Hepatocyte (in vitro differentiated cells): Measurements from ENCODE around the gene ADAMTS14. TPM values are rescaled to one million over a fixed set of nuclear protein-coding genes. Genes with fewer than 3 reads are reported as not detected.

Experiments used
- DNase-seq: peaks from one replicate; pipeline ENCODE4 v3.0.0-alpha.2; 2016; ENCODE audit warnings: low spot score
- H2AFZ ChIP-seq: fragments of 200-600 bp; sonication (generic); 2 replicates; pipeline ENCODE4 v1.6.0; 2016; ENCODE audit warnings: antibody characterized with exemption, mild to moderate bottlenecking
- H3K27ac ChIP-seq: fragments of 200-600 bp; sonication (generic); 2 replicates; pipeline ENCODE4 v1.5.1; 2016; ENCODE audit warnings: mild to moderate bottlenecking
- H3K27me3 ChIP-seq: fragments of 200-600 bp; sonication (generic); 2 replicates; pipeline ENCODE4 v1.6.1; 2016
- H3K36me3 ChIP-seq: fragments of 200-600 bp; sonication (generic); replicated peaks from 2 replicates; pipeline ENCODE4 v1.5.1; 2016; ENCODE audit warnings: low read depth; ENCODE audit not compliant: insufficient read depth
- H3K4me1 ChIP-seq: fragments of 200-600 bp; sonication (generic); 2 replicates; pipeline ENCODE4 v1.5.1; 2016; ENCODE audit warnings: mild to moderate bottlenecking, moderate library complexity; ENCODE audit not compliant: insufficient read depth
- H3K4me2 ChIP-seq: fragments of 200-600 bp; sonication (generic); 2 replicates; pipeline ENCODE4 v1.6.0; 2016
- H3K4me3 ChIP-seq: fragments of 200-600 bp; sonication (generic); 2 replicates; pipeline ENCODE4 v1.5.1; 2016; ENCODE audit warnings: mild to moderate bottlenecking
- H3K79me2 ChIP-seq: fragments of 200-600 bp; sonication (generic); 2 replicates; pipeline ENCODE4 v1.6.0; 2017; ENCODE audit warnings: mild to moderate bottlenecking
- H3K9me2 ChIP-seq: fragments of 200-600 bp; sonication (generic); replicated peaks from 2 replicates; pipeline ENCODE4 v1.6.0; 2017; ENCODE audit warnings: mild to moderate bottlenecking; ENCODE audit not compliant: insufficient read depth
- H3K9me3 ChIP-seq: fragments of 200-600 bp; sonication (generic); 2 replicates; pipeline ENCODE4 v1.5.1; 2016; ENCODE audit warnings: low read depth, mild to moderate bottlenecking
- H4K20me1 ChIP-seq: fragments of 200-600 bp; sonication (generic); 2 replicates; pipeline ENCODE4 v1.6.0; 2016; ENCODE audit warnings: mild to moderate bottlenecking; ENCODE audit not compliant: insufficient read depth, poor library complexity, severe bottlenecking
- CTCF ChIP-seq: fragments of 200-600 bp; sonication (generic); IDR thresholded peaks from 2 replicates; pipeline ENCODE4 v1.5.1; 2016; ENCODE audit warnings: antibody characterized with exemption, mild to moderate bottlenecking; ENCODE audit not compliant: poor library complexity
- EZH2 ChIP-seq: fragments of 200-600 bp; sonication (generic); IDR thresholded peaks from 2 replicates; pipeline ENCODE4 v1.6.1; 2016; ENCODE audit warnings: antibody characterized with exemption, mild to moderate bottlenecking, borderline replicate concordance
- EZH2phosphoT487 ChIP-seq: fragments of 200-600 bp; sonication (generic); IDR thresholded peaks from one replicate; pipeline ENCODE4 v1.6.1; 2018; ENCODE audit warnings: antibody characterized with exemption, mild to moderate bottlenecking, low read depth, moderate library complexity; ENCODE audit not compliant: unreplicated experiment, severe bottlenecking
- WGBS: methylation state at CpG from one replicate; pipeline ENCODE4 v1.1.6; 2016; ENCODE audit warnings: low lambda C conversion rate; ENCODE audit errors: missing lambda C conversion rate; 5-methylcytosine and 5-hydroxymethylcytosine counted together
- polyA plus RNA-seq: library from polyadenylated mRNA; unstranded; fragments of >200 nt; fragmentation: Nextera tagmentation; extraction: Ambion mirVana; gene quantifications from 2 replicates; pipeline ENCODE4 v1.2.1, GENCODE V29; 2016
- total RNA-seq: library from RNA; depleted of rRNA; stranded (reverse); fragments of >200 nt; gene quantifications from 2 replicates; pipeline ENCODE4 v1.2.3, GENCODE V29; 2014

Gene ADAMTS14
- total and polyA plus RNA-seq, 2 experiments from 2014 or later: 0.87 to 2.1 TPM

- TF ChIP-seq EZH2phosphoT487 (no peak), CTCF (no peak), EZH2 (no peak)
- WGBS: 88% methylated on average over 10 of the region's 10 CpGs
- no peaks in the 10 kb centered on the region for H3K9me2 ChIP-seq
- H3K9me3 ChIP-seq: no peaks in the 10 kb centered on the region
- H3K79me2 ChIP-seq: no peaks in the 10 kb centered on the region
- no peaks in the 10 kb centered on the region for H3K27me3 ChIP-seq
- H4K20me1 ChIP-seq: no peaks in the 10 kb centered on the region
- no peak overlapping the region for H3K4me2 ChIP-seq
- H3K4me1 ChIP-seq: no peaks in the 10 kb centered on the region
- H2AFZ ChIP-seq: no peak overlapping the region
- no peak for DNase-seq
- no peak overlapping the region for H3K27ac ChIP-seq
- no peak overlapping the region for H3K4me3 ChIP-seq
- H3K36me3 ChIP-seq: no peaks in the 10 kb centered on the region
These were observed 80.8 kb downstream of the ADAMTS14 start for GRCh38 chr10:70753026-70753663.

GRCh38 chr10:70753841-70754621 is 81.7 kb downstream of the ADAMTS14 start:
- Histone ChIP-seq H2AFZ (no peak overlapping the region), H3K27ac (no peak overlapping the region), H3K9me3 (no peaks in the 10 kb centered on the region), H3K4me1 (no peaks in the 10 kb centered on the region), H3K27me3 (no peaks in the 10 kb centered on the region), H3K4me3 (no peak overlapping the region), H3K4me2 (no peak overlapping the region), H4K20me1 (no peaks in the 10 kb centered on the region), H3K79me2 (no peaks in the 10 kb centered on the region), H3K36me3 (no peaks in the 10 kb centered on the region), H3K9me2 (no peaks in the 10 kb centered on the region)
- no peak for DNase-seq
- TF ChIP-seq EZH2phosphoT487 (no peak), CTCF (no peak)
- 78% methylated on average over 15 of the region's 15 CpGs for WGBS

DNA sequence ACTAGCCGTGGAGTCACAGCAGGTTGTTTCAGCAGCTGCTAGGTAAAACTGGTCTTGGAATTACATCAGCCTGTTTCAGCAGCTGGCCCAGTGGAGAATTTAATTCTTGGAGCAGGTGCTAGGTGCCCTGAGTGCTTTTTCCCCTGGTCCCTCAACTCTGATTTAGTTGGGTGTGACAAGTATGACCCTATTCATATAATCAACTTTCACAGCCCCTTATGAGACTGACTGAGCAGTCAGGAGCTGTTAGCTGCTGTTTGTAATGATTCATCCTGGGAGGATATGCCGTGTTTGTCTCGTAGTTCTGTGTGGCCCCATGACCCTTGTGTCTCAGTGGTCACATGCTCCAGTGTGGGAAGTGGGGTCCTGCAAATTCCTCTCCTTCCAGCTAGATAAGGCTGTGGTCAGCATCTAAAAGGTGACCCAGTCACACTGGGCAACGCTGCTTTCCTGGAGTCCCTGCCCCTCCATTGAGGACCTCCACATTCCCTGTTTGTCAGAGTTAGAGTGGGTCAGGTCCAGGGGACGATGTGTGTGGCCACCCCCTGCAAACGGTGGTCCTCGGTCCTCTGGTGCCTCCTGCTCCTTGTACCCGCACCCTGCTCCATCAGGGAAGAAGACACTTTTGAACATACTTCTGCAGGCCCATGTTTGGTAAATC is 84.5 kb downstream of the ADAMTS14 start:
- Histone ChIP-seq H3K4me3 (no peak overlapping the region), H3K4me2 (no peak overlapping the region), H3K27ac (no peak overlapping the region), H3K4me1 (no peaks in the 10 kb centered on the region), H2AFZ (no peak overlapping the region), H3K9me2 (no peaks in the 10 kb centered on the region), H3K79me2 (no peaks in the 10 kb centered on the region), H3K36me3 (no peaks in the 10 kb centered on the region), H3K9me3 (no peaks in the 10 kb centered on the region), H4K20me1 (no peaks in the 10 kb centered on the region), H3K27me3 (no peaks in the 10 kb centered on the region)
- 79% methylated on average over 8 of the region's 8 CpGs for WGBS
- TF ChIP-seq EZH2phosphoT487: no peak
- TF ChIP-seq EZH2: no peak
- TF ChIP-seq CTCF: no peak
- no peak for DNase-seq
